Measurements from ENCODE around the gene CYB5B.
A peak's percentile ranks its signal among the peaks of the same experiment; 100 is the strongest.

The CYB5B gene

GRCh38 chr16:69485816-69486215 is 61.4 kb downstream of the CYB5B start:
- DNase-seq (ENCODE audit: low read depth, low spot score), result no peak

DNA sequence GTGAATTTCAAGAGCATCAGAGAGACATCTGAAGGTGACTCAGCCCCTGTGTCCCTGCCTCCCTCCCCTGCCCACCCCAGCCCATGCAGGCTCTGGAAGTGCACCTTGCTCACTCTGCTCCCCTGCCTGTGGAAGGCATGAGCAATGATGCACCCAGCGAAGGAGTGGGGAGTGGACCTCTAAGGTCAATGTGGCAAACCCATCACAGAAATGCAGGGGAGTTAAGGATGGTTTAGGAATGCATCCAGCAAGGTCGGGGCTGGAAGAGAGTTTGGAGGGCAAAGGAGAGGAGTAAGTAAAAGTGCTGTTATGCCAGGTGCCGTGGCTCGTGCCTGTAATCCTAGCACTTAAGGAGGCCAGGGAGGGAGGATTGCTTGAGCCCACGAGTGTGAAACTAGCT is 61.9 kb downstream of the CYB5B start:
- DNase-seq (ENCODE audit: low read depth, low spot score), result no peak

- DNase-seq (ENCODE audit: low read depth, low spot score), result no peak
Measured at GRCh38 chr16:69486724-69487123, 62.3 kb downstream of the CYB5B start.

- DNase-seq (ENCODE audit: low read depth, low spot score), result no peak
Measured at GRCh38 chr16:69490707-69491324, 66.4 kb downstream of the CYB5B start.

GRCh38 chr16:69494991-69495392 is 70.6 kb downstream of the CYB5B start:
- DNase-seq (ENCODE audit: low read depth, low spot score), result peak; percentile 58

GRCh38 chr16:69495821-69496220 is 71.4 kb downstream of the CYB5B start:
- DNase-seq (ENCODE audit: low read depth, low spot score), result no peak

GRCh38 chr16:69496376-69496775 is 72.0 kb downstream of the CYB5B start:
- no peak for DNase-seq (ENCODE audit: low read depth, low spot score)

DNA sequence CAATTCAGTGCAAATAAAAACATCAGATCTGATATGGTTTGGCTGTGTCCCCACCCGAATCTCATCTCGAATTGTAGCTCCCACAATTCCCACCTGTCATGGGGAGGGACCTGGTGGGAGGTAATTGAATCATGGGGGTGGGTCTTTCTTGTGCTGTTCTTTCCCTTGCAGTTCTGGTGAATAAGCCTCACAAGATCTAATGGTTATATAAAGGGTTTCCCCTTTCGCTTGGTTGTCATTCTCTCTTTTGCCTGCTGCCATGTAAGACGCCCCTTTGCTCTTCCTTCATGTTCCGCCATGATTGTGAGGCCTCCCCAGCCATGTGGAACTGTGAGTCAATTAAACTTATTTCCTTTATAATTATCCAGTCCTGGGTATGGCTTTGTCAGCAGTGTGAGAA is 72.5 kb downstream of the CYB5B start:
- no peak for DNase-seq (ENCODE audit: low read depth, low spot score)

GRCh38 chr16:69497876-69498596 is 73.6 kb downstream of the CYB5B start:
- no peak for DNase-seq (ENCODE audit: low read depth, low spot score)

DNA sequence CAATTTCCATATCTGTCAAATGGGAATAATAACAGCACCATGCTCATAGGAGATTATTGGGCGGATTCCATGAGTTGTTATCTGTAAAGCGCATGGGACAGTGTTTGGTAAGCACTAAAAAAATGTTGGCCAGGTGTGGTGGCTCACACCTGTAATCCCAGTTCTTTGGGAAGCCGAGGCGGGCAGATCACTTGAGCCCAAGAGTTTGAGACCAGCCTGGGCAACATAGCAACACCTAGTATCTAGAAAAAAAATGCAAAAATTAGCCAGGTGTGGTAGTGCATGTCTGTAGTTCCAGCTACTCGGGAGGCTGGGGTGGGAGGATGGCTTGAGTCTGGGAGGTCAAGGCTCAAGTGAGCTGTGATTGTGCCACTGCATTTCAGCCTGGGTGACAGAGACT is 74.5 kb downstream of the CYB5B start:
- no peak for DNase-seq (ENCODE audit: low read depth, low spot score)

- no peak for DNase-seq (ENCODE audit: low read depth, low spot score)
Measured at GRCh38 chr16:69499541-69500230, 75.3 kb downstream of the CYB5B start.

GRCh38 chr16:69500496-69500895 is 76.1 kb downstream of the CYB5B start:
- no peak for DNase-seq (ENCODE audit: low read depth, low spot score)

GRCh38 chr16:69501956-69502745 is 77.7 kb downstream of the CYB5B start:
- no peak for DNase-seq (ENCODE audit: low read depth, low spot score)

DNA sequence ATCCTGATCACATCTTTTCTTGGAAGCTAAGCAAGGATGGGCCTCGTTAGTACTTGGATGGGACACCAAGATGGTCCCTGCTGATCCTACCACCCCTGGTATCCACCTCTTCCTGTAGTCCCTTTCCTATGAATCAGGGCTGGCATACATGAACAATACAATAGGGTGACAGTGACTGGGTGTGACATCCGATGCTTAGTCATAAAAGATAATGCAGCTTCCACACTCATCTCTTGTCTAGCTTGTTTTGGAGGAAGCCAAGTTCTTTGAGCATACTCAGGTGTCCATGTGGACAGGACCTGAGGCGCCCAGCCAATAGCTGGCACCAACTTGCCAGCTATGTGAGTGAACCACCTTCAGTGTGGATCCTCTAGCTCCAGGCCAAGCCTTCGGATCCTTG is 78.8 kb downstream of the CYB5B start:
- no peak for DNase-seq (ENCODE audit: low read depth, low spot score)

- DNase-seq (ENCODE audit: low read depth, low spot score), result no peak
Measured at GRCh38 chr16:69508033-69508755, 83.8 kb downstream of the CYB5B start.

DNA sequence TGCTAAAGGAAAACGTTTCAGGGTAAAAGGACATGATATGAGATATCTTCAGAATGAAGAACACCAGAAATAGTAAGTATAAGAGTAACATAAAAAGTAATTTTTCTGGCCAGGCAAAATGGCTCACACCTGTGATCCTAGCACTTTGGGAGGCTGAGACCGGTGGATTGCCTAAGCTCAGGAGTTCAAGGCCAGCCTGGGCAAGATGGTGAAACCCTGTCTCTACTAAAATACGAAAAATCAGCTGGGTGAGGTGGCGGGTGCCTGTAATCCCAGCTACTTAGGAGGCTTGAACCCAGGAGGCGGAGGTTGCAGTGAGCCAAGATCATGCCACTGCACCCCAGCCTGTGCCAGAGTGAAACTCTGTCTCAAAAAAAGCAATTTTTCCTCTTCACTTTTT is 84.7 kb downstream of the CYB5B start:
- no peak for DNase-seq (ENCODE audit: low read depth, low spot score)

DNA sequence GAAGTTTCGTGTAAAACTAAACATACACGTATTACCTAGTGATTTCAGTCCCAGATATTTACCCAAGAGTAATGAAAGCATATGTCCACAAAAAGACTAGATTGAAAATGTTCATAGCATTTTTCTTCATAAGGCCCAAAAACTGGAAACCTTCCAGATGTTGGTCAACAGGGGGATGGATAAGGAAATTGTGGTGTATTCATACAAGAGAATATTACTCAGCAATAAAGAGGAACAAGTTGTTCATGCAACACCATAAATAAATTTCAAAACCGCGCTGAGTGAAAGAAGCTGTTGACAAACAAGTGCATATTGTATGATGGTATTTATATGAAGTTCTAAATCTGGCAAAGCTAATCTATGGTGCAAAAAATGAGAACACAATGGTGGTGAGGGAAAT is 87.2 kb downstream of the CYB5B start:
- no peak for DNase-seq (ENCODE audit: low read depth, low spot score)

DNA sequence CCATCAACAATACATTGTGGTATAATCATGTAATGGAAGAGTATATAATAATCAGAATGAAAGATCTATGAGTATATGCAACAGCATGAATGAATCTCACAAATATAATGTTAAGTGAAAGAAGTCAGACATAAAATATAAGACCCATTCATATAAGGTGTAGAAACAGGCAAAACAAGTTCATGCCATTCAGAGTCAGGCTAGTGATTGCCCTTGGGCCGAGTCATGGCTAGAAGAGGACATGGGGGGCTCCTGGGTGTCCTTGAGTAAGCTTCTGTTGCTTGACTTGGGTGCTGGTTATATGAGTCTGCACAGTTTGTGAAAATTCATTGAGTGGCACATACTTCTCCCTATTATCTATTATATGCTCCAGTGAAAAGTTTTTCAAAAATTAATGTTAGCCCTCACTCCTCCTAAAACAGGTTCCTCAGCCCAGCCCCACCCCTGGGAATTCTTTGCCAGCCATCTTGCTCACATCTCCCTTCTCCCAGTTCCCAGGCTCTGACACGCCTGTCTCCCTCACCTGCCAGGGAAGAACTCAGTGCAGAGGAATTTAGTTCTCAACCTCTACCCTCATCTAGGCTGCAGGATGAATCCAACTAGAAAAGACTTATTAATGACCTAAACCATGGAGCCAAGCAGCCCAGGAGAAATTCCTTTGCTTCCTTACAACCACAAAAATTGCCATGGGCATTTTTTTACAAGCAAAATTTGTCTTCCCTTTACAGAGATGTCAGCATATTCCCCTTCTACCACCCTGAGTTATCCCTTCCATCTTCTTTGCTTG is 89.0 kb downstream of the CYB5B start:
- peak; percentile 50 for DNase-seq (ENCODE audit: low read depth, low spot score)

- DNase-seq (ENCODE audit: low read depth, low spot score), result no peak
Measured at GRCh38 chr16:69514356-69514755, 89.9 kb downstream of the CYB5B start.

Data from ELF-1 (cell line).